ENCODE results near the gene RIMKLB. TPM values are rescaled to one million over a fixed set of nuclear protein-coding genes. Genes with fewer than 3 reads are reported as not detected.
A peak's percentile ranks its signal among the peaks of the same experiment; 100 is the strongest.

The RIMKLB gene
- total and polyA plus RNA-seq, 2 of the 4 experiments (the other 2 are of a cell fraction): 12.5 to 18.8 TPM

- Histone ChIP-seq H4K8ac (ENCODE audit: low read depth in 2 of 2, low read length in 2 of 2) (no peak overlapping the region), H3K4ac (ENCODE audit: low read depth, low read length) (no peak overlapping the region), H2AK9ac (replicated peaks; ENCODE audit: low read depth, low read length, poor library complexity) (no peak overlapping the region), H3K36me3 (ENCODE audit: control insufficient read depth, insufficient read depth, low read length) (no peaks in the 10 kb centered on the region), H2BK120ac (ENCODE audit: low read depth, low read length) (no peak overlapping the region), H3K18ac (ENCODE audit: low read depth, low read length) (no peak overlapping the region), H3K23ac (ENCODE audit: low read depth, low read length) (no peak overlapping the region), H3K14ac (replicated peaks; ENCODE audit: low read depth, low read length) (no peak overlapping the region), H2BK15ac (ENCODE audit: low read depth, low read length) (no peak overlapping the region), H2BK20ac (ENCODE audit: low read depth, low read length) (no peak overlapping the region), H4K5ac (ENCODE audit: low read depth, low read length) (no peak overlapping the region), H3K4me2 (ENCODE audit: low read depth, low read length) (no peak overlapping the region), H3K79me1 (ENCODE audit: low read depth in 1 of 2, low read length in 2 of 2) (no peaks in the 10 kb centered on the region), H4K20me1 (ENCODE audit: insufficient read depth, low read length) (no peaks in the 10 kb centered on the region), H3K56ac (ENCODE audit: extremely low read depth, insufficient read depth, low read length) (no peak overlapping the region), H3K27me3 (ENCODE audit: control insufficient read depth, insufficient read depth, low read length) (no peaks in the 10 kb centered on the region), H2AFZ (replicated peaks; ENCODE audit: low read length, poor library complexity) (no peak overlapping the region), H3K9me3 (ENCODE audit: control insufficient read depth, insufficient read depth, low read length) (no peaks in the 10 kb centered on the region), H2BK5ac (ENCODE audit: low read depth, low read length, poor library complexity, severe bottlenecking) (no peak overlapping the region), H2AK5ac (ENCODE audit: low read depth, low read length) (no peak overlapping the region), H3K9me1 (ENCODE audit: insufficient read depth, low read length) (no peaks in the 10 kb centered on the region), H3K9ac (ENCODE audit: low read depth, low read length) (no peak overlapping the region), H3K27ac (ENCODE audit: insufficient read depth, low read length) (no peak overlapping the region), H3K4me3 (ENCODE audit: insufficient read depth, low read depth, low read length) (no peak overlapping the region), H3K4me1 (ENCODE audit: control insufficient read depth, insufficient read depth, low read length) (no peaks in the 10 kb centered on the region), H4K91ac (ENCODE audit: insufficient read depth, low read depth, low read length) (no peak overlapping the region)
- BruUV-seq (replicated peaks): no TSS peak
- WGBS, 2 experiments (ENCODE audit: extremely low coverage in 2 of 2, insufficient read length in 1 of 2): no CpG with 5 or more reads among the region's 8 CpGs
- POLR2A ChIA-PET (ENCODE audit: unreplicated experiment): no interaction called here
- DNase-seq: peak; percentile 12
- intact Hi-C loops (cut with micrococcal nuclease): loop anchor here (1.0 to 10.0 kb wide), 4 partner anchors 81 to 281 kb away; partner anchors contain the start of gene CLEC4E
- dilution Hi-C loops (cut with HindIII; ENCODE audit: low sequenced_read_pairs, unreplicated experiment): no loop called here
- peak; percentile 59; the same call in 1 of the 2 replicates for ATAC-seq (ENCODE audit: low read depth)
- TF ChIP-seq MAFK (IDR thresholded peaks at IDR 0.05; ENCODE audit: low read depth, low read length) (no peak), MXI1 (IDR thresholded peaks at IDR 0.05; ENCODE audit: borderline replicate concordance, low read depth, low read length) (no peak), SMC3 (IDR thresholded peaks at IDR 0.05; ENCODE audit: low read depth, low read length) (peak; percentile 48), NFE2L2 (IDR thresholded peaks at IDR 0.05; ENCODE audit: low read depth, low read length) (no peak), USF2 (IDR thresholded peaks at IDR 0.05; ENCODE audit: low read depth, low read length) (no peak), RAD21 (IDR thresholded peaks at IDR 0.05; ENCODE audit: low read length) (peak; percentile 58), CHD1 (IDR thresholded peaks at IDR 0.05; ENCODE audit: low read depth, low read length) (no peak), MAZ (IDR thresholded peaks at IDR 0.05; ENCODE audit: borderline replicate concordance, low read depth, low read length) (no peak)
- TF ChIP-seq, protein P1, sequence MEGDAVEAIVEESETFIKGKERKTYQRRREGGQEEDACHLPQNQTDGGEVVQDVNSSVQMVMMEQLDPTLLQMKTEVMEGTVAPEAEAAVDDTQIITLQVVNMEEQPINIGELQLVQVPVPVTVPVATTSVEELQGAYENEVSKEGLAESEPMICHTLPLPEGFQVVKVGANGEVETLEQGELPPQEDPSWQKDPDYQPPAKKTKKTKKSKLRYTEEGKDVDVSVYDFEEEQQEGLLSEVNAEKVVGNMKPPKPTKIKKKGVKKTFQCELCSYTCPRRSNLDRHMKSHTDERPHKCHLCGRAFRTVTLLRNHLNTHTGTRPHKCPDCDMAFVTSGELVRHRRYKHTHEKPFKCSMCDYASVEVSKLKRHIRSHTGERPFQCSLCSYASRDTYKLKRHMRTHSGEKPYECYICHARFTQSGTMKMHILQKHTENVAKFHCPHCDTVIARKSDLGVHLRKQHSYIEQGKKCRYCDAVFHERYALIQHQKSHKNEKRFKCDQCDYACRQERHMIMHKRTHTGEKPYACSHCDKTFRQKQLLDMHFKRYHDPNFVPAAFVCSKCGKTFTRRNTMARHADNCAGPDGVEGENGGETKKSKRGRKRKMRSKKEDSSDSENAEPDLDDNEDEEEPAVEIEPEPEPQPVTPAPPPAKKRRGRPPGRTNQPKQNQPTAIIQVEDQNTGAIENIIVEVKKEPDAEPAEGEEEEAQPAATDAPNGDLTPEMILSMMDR (conservative IDR thresholded peaks at IDR 0.05; ENCODE audit: low read depth, low read length): peak; percentile 48
- CTCF ChIA-PET: interaction anchor here (0.6 to 1.2 kb wide), 4 partner anchors 136 to 147 kb away, joined by 3 to 5 read pairs (median 4); no protein-coding TSS in a partner anchor
- in situ Hi-C loops (cut with MboI; ENCODE audit: low sequenced_read_pairs): no loop called here
These were observed 125.9 kb downstream of the RIMKLB start for GRCh38 chr12:8823565-8824300.
